Measurements from ENCODE around the gene CENATAC. TPM values are rescaled to one million over a fixed set of nuclear protein-coding genes. Genes with fewer than 3 reads are reported as not detected.
"Not testable (repeated sequence)": the region's sequence is repeated elsewhere in the genome, so short reads cannot be mapped to it uniquely, and the experiment has no call there.

CENATAC gene
- polyA plus RNA-seq, 4 donors = 15.0 to 23.9 (median 17.1) TPM

- no peak for DNase-seq (ENCODE audit: low read depth in 4 of 4, low spot score in 3 of 4)
Observed at GRCh38 chr11:119051440-119052162, 53.7 kb downstream of the CENATAC start.

DNA sequence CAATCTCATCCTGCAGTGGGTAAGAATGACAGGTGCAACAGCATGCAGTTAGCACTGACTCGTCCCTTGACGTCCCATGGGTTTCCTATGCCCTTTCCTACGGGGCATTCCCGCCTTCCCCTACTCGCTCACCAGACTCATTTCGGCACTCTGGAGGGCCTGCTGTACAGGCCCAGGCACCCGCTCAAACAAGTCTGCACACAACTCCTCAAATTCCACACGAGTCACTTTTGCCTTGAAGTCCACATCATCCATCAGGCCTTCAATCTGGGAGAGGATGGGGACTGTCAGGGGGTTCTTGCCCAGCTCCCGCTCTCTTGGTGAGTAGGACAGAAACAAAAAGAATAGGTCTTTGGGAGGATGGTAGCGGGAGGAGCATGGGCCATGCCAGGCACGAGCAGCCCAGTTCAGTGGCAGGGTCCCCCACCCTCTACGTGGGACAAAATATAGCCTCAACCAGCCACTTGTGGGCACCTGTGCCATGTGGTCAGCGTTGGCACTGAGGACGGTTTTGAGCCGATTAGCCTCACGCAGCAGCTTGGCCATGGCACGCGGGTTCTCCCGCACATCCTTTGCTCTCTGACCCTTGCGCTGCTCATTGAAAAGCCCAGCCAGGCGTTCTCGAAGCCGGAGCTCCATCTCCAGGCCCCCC lies 54.4 kb downstream of the CENATAC start:
- DNase-seq (ENCODE audit: low read depth in 4 of 4, low spot score in 3 of 4) = no peak

GRCh38 chr11:119054418-119054817 lies 56.5 kb downstream of the CENATAC start:
- DNase-seq (ENCODE audit: low read depth in 4 of 4, low spot score in 3 of 4) = no peak

GRCh38 chr11:119055901-119056300 lies 58.0 kb downstream of the CENATAC start:
- no peak for DNase-seq (ENCODE audit: low read depth in 4 of 4, low spot score in 3 of 4)

DNA sequence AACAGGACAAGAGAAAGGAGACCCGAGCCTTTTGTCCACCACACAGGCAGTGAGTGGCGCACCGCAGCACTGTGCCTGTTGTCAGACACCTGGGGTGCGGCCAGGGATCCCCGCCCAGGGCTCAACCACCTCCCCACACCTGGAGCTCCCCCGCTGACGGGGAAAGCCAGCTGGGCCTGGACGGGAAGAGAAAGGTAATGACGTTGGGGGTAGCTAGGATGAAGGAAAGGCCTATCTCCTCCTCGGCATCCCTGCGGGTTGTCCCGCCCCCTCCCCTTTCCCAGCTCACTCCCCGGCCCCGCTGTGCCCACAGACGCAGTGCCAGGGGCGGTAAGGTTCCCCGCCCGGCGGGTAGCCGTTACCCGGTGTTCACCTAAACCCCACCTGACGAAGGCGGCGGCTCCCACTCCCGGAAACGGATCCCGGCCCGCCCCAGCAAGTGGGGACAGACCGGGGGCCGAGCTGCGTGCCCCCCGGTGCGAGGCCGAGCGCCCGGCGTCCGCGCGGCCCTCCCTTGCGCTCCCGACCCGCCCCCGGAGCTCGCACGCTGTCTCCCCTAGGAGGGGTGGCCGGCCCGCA lies 58.6 kb downstream of the CENATAC start:
- no peak for DNase-seq (ENCODE audit: low read depth in 4 of 4, low spot score in 3 of 4)

DNA sequence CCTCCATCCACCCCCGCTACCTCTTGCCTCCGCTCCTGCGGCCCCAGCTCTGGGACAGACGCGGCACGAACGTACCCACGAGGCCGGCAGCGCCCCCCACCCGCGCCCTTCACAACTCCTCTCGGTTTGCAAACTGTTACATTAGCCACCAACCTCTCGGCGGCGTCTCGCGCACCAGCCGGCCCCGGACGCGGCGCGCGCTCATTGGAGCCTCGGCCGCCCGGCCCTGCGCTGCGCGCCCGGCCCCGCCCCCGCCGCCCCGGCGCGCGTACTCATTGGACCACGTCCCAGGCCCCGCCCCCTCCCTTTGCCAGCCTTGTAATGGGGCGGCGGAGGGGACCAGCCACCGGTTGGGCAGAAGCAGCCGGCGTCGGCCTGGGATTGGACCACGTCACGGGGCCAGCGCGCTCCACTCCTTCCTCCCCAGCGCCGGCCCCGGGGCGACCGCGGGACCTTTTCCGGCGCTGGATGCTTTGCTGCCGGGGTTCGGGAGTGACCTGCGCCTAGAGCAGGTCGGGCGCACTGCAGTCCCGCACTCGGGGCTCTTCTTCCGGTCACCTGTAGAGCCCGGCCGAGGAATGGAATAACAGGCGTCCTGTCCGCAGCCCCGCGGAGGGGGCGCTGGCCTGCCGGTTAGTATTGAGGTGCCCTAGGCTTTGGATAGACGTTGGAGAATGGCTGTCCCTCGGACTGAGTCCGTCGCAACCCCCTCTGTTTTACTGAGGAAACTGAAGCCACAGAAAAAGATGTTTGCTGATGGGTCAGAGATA lies 59.2 kb downstream of the CENATAC start, which contains the start of gene HYOU1:
HYOU1 (minus strand) TSS at position 206 of the 770 bp plus-strand sequence. CDS start 1,045 bp downstream, outside the sequence.
- peak; percentile 90 to 94 (median 92) for DNase-seq (ENCODE audit: low read depth in 4 of 4, low spot score in 3 of 4)

DNA sequence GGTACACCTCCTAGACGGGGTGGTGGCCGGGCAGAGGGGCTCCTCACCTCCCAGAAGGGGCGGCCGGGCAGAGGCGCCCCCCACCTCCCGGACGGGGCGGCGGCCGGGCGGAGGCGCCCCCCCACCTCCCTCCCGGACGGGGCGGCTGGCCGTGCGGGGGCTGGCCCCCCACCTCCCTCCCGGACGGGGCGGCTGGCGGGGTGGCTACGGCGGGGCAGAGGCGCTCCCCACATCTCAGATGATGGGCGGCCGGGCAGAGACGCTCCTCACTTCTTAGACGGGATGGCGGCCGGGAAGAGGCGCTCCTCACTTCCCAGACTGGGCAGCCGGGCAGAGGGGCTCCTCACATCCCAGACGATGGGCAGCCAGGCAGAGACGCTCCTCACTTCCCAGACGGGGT lies 61.2 kb downstream of the CENATAC start:
- not testable (repeated sequence) for DNase-seq (ENCODE audit: low read depth in 4 of 4, low spot score in 3 of 4)

DNA sequence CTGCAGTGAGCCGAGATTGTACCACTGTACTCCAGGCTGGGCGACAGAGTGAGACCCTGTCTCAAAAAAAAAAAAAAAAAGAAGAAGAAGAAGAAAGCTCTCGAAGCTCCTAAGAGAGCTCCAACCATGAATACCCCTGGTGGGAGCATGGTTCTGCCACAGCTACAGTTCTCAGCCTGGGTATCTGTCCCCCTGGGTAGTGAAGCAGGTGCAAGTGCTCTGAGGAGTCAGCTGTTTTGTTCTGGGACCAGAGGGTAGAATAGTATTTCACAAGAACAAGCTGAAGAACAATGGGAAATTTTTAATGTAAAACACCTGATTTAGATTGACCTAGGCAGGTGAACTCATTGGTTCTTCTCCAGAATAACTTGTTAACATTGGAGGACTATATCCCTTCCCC lies 63.3 kb downstream of the CENATAC start:
- DNase-seq (ENCODE audit: low read depth in 4 of 4, low spot score in 3 of 4) = no peak

- DNase-seq (ENCODE audit: low read depth in 4 of 4, low spot score in 3 of 4) = no peak
Observed at GRCh38 chr11:119062779-119063178, 64.8 kb downstream of the CENATAC start.

DNA sequence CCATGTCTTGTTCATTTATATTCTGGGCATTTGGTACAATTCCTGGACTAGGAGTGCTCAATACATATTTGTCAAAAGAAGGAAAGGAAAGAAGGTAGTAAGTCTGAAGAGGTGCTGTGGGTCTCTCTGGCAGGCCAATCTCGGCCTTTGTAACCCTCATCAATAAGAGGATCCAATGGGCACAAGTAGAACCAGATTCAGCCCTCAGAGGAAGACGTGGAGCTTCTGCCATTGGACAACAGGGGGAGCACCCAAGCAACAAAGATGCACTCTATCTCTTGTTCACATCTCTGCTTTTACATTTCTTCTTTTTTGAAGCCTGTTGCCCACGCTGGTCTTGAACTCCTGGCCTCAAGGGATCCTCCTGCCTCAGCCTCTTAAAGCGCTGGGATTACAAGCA lies 67.4 kb downstream of the CENATAC start:
- no peak for DNase-seq (ENCODE audit: low read depth in 4 of 4, low spot score in 3 of 4)

Other genes with a start within 250 kb of the CENATAC start
- gene DDX6, start 207.0 kb upstream of the CENATAC start, polyA plus RNA-seq (ENCODE audit: insufficient read length in 4 of 4) = 100 to 1,000 TPM; 104 to 142 (median 133) TPM
- not detected for gene CXCR5, start 114.2 kb upstream of the CENATAC start, polyA plus RNA-seq (ENCODE audit: insufficient read length in 4 of 4)
- 10 to 100 TPM; 32.9 to 37.0 (median 33.1) TPM for gene BCL9L, start 72.2 kb upstream of the CENATAC start, polyA plus RNA-seq (ENCODE audit: insufficient read length in 4 of 4)
- 10 to 100 TPM in 2 of 4 donors, 1 to 10 TPM in 1, under 1 TPM in 1; 0.74 to 47.4 (median 26.7) TPM for gene UPK2, start 41.8 kb upstream of the CENATAC start, polyA plus RNA-seq (ENCODE audit: insufficient read length in 4 of 4)
- under 1 TPM in 1 of 4 donors, not detected in 3; 0.05 TPM for gene FOXR1, start 26.4 kb upstream of the CENATAC start, polyA plus RNA-seq (ENCODE audit: insufficient read length in 4 of 4)
- 1,000 to 10,000 TPM; 1,012 to 1,189 (median 1,098) TPM for gene RPS25, start 20.2 kb downstream of the CENATAC start, polyA plus RNA-seq (ENCODE audit: insufficient read length in 4 of 4)
- gene TRAPPC4, start 20.6 kb downstream of the CENATAC start, polyA plus RNA-seq (ENCODE audit: insufficient read length in 4 of 4) = 100 to 1,000 TPM in 2 of 4 donors, 10 to 100 TPM in 2; 91.9 to 145 (median 117) TPM
- gene SLC37A4, start 32.7 kb downstream of the CENATAC start, polyA plus RNA-seq (ENCODE audit: insufficient read length in 4 of 4) = 100 to 1,000 TPM in 2 of 4 donors, 10 to 100 TPM in 2; 82.6 to 110 (median 100) TPM
- 100 to 1,000 TPM; 111 to 133 (median 122) TPM for gene HYOU1, start 59.1 kb downstream of the CENATAC start, polyA plus RNA-seq (ENCODE audit: insufficient read length in 4 of 4)
- 10 to 100 TPM; 51.9 to 59.5 (median 54.7) TPM for gene VPS11, start 69.7 kb downstream of the CENATAC start, polyA plus RNA-seq (ENCODE audit: insufficient read length in 4 of 4)
- gene HMBS, start 86.7 kb downstream of the CENATAC start, polyA plus RNA-seq (ENCODE audit: insufficient read length in 4 of 4) = 10 to 100 TPM; 25.9 to 28.6 (median 26.4) TPM
- gene DPAGT1, start 103.7 kb downstream of the CENATAC start, polyA plus RNA-seq (ENCODE audit: insufficient read length in 4 of 4) = 10 to 100 TPM; 56.3 to 70.4 (median 59.5) TPM
- gene C2CD2L, start 109.2 kb downstream of the CENATAC start, polyA plus RNA-seq (ENCODE audit: insufficient read length in 4 of 4) = 10 to 100 TPM; 10.6 to 14.0 (median 11.8) TPM
- gene HINFP, start 123.4 kb downstream of the CENATAC start, polyA plus RNA-seq (ENCODE audit: insufficient read length in 4 of 4) = 10 to 100 TPM; 26.5 to 33.2 (median 30.0) TPM
- gene ABCG4, start 150.9 kb downstream of the CENATAC start, polyA plus RNA-seq (ENCODE audit: insufficient read length in 4 of 4) = under 1 TPM; 0.71 to 0.81 (median 0.76) TPM
- gene NLRX1, start 170.6 kb downstream of the CENATAC start, polyA plus RNA-seq (ENCODE audit: insufficient read length in 4 of 4) = 10 to 100 TPM; 11.7 to 14.4 (median 12.2) TPM
- 10 to 100 TPM; 12.7 to 19.1 (median 14.2) TPM for gene NHERF4, start 187.3 kb downstream of the CENATAC start, polyA plus RNA-seq (ENCODE audit: insufficient read length in 4 of 4)
- 10 to 100 TPM; 19.9 to 22.8 (median 21.6) TPM for gene CBL, start 208.2 kb downstream of the CENATAC start, polyA plus RNA-seq (ENCODE audit: insufficient read length in 4 of 4)

All from right renal pelvis (tissue), 4 donors.